GM21737 (cell line): ENCODE data around the gene PCMTD2.
"Not testable (repeated sequence)": the region's sequence is repeated elsewhere in the genome, so short reads cannot be mapped to it uniquely, and the experiment has no call there.

ENCODE experiments used
- ATAC-seq: cut with Tn5 transposase; IDR thresholded peaks from one replicate; pipeline ENCODE4 v1.9.1; 2021; ENCODE audit warnings: mild to moderate bottlenecking, moderate library complexity; ENCODE audit not compliant: unreplicated experiment

The PCMTD2 gene

GRCh38 chr20:64223526-64224067 is 32.0 kb upstream of the PCMTD2 start:
- no peak for ATAC-seq

- ATAC-seq, result no peak
Measured at GRCh38 chr20:64224351-64225170, 31.0 kb upstream of the PCMTD2 start.

- no peak for ATAC-seq
Measured at GRCh38 chr20:64225171-64225595, 30.4 kb upstream of the PCMTD2 start.

- no peak for ATAC-seq
Measured at GRCh38 chr20:64225828-64226598, 29.5 kb upstream of the PCMTD2 start.

- no peak for ATAC-seq
Measured at GRCh38 chr20:64226686-64227580, 28.6 kb upstream of the PCMTD2 start.

GRCh38 chr20:64228086-64228653 is 27.4 kb upstream of the PCMTD2 start:
- no peak for ATAC-seq

GRCh38 chr20:64228751-64229506 is 26.6 kb upstream of the PCMTD2 start:
- no peak for ATAC-seq

- no peak for ATAC-seq
Measured at GRCh38 chr20:64229507-64230061, 26.0 kb upstream of the PCMTD2 start.

GRCh38 chr20:64230461-64231145 is 24.9 kb upstream of the PCMTD2 start:
- no peak for ATAC-seq

- ATAC-seq, result no peak
Measured at GRCh38 chr20:64231621-64232550, 23.7 kb upstream of the PCMTD2 start.

- ATAC-seq, result no peak
Measured at GRCh38 chr20:64232794-64233193, 22.8 kb upstream of the PCMTD2 start.

- no peak for ATAC-seq
Measured at GRCh38 chr20:64233725-64234124, 21.8 kb upstream of the PCMTD2 start.

GRCh38 chr20:64234291-64234791 is 21.2 kb upstream of the PCMTD2 start:
- no peak for ATAC-seq

GRCh38 chr20:64234921-64235565 is 20.5 kb upstream of the PCMTD2 start:
- ATAC-seq, result not testable (repeated sequence)

- no peak for ATAC-seq
Measured at GRCh38 chr20:64236137-64237088, 19.1 kb upstream of the PCMTD2 start.

- no peak for ATAC-seq
Measured at GRCh38 chr20:64237316-64237715, 18.2 kb upstream of the PCMTD2 start.
